HG02885 (cell line): ENCODE results near the gene KLHDC7A.

Experiments
- ATAC-seq: cut with Tn5 transposase; IDR thresholded peaks from one replicate; pipeline ENCODE4 v1.9.1; 2021; ENCODE audit warnings: mild to moderate bottlenecking; ENCODE audit not compliant: unreplicated experiment, poor library complexity

KLHDC7A gene

DNA sequence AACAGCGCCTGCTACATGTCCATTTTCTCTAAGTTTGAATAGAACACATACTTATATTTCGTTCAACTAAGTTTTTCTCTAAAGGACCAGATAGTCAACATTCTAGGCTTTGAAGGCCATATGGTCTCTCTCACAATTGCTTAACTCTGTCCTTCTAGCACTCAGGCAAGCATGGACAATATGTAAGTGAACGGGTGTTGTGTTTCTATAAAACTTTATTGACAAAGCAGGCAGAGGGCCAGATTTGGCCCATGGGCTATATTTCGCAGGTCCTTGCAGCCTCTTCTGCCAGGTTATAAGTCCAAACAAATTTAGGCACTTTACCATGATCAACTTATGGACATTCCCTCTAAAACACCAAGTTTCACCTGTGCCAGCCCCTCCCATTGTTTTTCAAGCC, 21.1 kb downstream of the KLHDC7A start:
- ATAC-seq: no peak

DNA sequence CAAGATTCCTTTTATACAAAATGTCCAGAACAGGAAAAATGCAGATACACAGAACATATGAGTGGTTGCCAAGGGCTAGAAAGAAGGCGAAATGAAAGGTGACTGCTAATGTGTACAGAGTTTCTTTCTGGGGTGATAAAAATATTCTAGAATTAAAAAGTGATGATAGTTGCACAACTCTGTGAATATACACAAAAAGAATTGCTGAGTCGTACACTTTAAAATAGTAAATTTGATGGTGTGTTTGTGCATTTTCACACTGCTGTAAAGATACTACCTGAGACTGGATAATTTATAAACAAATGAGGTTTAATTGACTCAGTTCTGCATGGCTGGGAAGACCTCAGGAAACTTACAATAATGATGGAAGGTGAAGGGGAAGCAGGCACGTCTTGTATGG, 23.9 kb downstream of the KLHDC7A start:
- no peak for ATAC-seq

DNA sequence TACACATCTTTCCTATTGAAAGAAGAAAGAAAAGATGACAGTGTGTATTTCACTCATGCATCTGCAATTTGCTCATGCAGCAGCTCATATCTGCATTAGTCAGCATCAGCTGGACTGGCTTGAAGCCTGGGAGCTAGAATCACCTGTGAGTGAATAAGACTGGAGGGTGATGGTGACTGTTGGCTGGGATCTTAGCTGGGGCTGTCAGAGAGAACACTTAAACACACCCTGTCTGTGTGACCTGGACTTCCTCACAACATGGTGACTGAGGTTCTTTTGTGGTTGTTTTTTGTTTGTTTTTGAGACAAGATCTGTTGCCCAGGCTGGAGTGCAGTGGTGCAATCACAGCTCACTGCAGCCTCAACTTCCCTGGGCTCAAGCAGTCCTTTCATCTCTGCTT, 24.9 kb downstream of the KLHDC7A start:
- no peak for ATAC-seq

DNA sequence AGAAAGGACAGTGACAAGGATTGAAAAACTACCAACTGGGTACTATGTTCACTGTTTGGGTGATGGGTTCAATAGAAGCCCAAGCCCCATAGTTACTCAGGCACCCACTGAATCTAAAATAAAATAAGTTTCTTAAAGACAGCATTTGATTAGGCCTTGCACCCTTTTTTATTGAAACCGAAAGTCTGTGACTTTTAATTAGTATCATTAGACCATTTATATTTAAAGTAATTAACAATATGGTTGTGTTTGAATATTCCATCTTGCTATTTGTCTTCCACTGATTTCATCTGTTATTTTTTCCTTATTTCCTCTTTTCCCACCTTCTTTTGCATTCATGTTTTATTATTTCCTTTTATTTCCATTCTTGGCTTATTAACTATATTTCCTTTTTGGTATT, 27.4 kb downstream of the KLHDC7A start:
- no peak for ATAC-seq

DNA sequence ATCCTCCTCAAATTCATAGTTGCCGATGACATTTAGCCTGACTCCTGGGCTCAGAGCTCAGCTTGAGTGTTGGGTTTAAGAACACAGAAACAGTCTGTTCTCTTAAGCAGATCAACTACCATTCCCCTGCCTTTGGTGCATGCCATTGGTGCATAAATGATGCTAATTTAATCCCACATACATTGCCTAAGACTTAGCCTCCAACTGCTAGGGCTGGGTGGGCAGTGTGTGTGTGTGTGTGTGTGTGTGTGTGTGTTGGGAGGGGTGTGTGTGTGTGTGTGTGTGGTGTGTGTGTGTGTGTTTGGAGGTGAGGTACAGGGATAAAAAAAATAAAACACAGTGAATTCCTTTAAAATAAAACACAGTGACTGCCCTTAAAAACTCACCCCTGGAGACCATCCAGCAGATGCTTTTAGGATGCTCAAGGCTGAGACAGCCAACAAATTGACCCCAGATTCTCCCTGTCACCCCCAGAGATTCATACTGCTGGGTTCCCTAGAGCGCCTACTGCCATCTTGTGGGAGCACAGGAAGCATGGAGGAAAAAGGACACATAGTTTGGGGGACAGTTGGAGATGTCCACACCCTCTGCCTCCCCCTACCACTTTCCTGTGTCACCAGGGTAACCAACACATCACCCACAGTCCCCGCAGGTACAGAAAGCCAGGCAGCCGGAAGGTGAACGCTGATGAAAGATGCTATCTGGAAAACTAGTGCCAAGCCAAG, 30.6 kb downstream of the KLHDC7A start:
- no peak for ATAC-seq

DNA sequence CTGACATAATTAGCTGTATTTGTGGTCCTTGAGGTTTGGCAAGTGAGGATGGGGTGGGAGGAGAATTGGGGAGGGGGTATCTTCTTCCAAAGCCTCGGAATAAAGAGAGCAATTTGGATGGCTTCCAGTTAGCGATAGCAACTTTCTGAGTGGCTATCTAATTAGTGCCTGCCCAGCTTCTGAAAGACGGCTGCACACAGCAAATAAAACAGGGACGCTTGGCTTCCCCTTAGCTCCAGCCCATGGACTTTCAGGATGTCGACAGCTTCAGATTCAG, 31.1 kb downstream of the KLHDC7A start:
- no peak for ATAC-seq

DNA sequence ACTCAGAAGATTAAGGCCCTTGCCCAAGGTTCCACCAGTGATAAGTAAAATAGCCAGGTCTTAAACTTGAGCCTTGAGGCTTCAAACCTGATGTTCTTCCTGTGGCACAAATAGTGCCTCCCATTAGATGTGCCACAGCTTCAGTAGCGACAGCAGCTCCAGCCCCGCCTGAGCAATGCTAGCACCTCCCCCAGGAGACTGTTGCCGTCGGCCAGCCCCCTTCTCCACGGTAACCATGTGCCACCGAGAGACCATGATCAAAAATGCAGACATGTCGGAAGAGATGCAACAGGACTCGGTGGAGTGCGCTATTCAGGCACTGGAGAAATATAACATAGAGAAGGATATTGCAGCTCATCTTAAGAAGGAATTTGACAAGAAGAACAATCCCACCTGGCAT, 32.2 kb downstream of the KLHDC7A start:
- ATAC-seq: no peak

DNA sequence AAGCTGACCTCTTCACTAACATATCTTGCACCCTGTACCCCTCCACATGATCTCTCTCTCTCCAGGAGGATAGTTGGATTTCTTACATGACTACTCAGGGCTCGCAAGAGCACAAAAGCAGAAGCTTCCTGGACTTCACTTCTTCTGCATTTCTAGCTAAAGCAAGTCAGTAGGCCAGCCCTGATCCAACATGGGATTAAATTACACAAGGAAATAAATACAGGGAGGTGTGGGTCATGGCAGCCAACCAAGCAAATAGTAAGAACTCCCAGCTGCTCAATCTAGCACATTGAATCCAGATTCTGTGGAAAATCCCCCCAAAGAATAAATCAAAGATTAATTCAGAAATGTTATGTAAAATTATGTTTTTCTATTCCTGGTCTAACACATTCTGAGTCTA, 33.3 kb downstream of the KLHDC7A start:
- ATAC-seq: no peak

DNA sequence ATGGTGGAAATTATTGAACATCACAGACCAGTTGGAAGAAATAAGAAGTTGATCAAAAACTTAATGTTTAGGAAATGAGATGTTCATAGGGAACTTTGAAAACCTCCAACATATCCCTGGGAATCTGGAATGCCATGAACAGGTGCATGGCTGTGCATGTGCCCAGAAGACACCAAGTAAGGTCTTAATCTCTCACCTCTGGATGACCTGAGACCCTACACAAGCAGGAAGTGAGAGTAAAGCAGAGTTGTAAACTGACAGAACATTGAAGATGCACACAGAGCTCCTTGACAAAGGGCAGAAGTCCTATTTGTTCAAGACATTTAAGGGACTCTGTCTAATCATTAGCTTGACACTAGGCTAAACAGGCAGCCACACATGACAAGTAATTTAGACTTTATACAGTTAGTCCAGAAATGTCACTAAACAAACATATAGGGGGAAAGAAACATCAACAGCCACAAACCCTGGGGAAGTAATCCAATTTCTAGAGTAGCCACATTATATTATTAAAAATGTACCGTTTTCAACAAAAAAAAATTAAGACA, 34.5 kb downstream of the KLHDC7A start:
- ATAC-seq: no peak

DNA sequence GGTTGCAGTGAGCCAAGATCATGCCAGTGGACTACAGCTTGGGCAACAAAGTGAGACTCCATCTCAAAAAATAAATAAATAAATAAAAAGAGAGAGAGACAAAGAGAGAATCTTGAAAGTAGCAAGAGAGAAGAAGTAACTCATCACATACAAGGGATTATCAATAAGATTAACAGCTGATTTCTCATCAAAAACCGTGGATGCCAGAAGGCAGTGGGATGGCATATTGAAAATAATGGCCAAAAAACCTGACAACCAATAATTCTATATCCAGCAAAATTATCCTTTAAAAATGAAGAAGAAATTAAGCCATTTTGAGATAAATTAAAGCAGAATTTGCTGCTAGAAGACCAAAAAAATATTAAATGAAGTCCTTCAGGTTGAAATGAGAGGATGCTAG, 35.7 kb downstream of the KLHDC7A start:
- no peak for ATAC-seq

DNA sequence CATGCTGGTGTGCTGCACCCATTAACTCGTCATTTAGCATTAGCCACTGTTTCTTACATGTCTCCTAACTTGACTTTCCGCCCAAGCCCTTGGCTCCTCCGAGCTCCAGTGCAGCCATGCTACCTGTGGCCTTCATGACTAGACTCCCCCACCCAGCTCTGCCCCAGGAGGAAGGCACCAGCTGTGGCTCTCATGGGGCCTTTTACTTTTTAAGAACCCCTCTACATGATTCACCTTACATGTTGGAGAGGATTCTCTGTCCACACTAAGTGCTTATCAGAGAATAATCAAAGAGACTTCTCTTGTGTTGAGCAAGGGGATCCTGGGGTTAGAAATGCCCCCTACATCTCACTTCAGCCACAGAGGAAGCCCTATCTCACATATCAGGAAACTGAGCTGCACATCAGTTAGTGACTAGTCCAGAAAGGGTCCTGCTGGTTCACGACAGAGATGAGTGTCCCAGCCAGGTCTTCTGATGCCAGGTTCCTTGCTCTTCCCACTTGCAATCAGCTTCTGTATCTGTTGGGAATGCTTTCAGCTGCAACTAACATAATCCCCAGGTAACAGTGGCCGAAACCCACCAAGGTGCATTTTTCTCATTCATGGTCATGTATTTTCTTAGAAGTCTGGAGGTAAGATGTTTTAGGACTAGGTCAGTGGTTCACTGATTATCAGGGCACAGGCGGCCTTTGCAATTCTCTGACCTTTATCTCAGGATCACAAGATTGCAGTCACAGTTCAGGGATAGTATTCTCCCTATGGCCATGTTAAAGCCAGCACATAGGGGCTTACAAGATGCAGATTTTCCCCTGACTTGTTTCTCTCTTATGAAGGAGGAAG, 45.9 kb downstream of the KLHDC7A start:
- no peak for ATAC-seq

DNA sequence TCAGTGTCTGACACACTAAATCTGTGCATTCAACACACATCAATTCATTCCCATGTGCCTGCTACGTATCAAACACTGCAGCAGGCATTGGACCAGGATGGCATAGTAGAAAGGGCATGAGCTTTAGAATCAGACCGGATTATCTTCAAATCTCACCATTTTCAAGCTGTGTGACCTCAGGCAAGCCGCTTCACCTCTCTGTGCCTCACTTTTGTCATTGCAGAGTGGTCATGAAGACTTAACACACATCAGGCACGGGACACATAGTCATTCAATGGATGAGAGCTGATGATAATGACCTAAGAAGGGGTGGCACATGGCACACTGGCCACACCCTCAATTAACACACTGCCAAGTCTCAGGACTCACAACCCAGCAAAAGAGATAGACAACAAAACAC, 46.8 kb downstream of the KLHDC7A start:
- ATAC-seq: no peak

DNA sequence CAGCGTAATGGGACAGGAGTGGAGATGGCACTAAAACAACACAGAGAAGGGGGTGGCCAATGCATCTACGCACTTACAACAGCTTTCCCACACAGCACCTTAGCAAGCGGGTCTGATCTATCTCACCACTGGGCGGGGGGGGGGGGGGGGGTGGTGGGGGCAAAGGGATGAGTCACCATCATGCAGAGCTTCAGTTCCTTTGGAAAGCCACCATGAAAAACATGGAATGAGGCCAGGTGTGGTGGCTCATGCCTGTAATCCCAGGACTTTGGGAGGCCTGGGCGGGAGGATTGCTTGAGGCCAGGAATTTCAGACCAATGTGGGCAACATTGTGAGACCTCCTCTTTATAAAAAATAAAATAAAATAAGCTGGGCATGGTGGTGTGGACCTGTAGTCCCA, 47.2 kb downstream of the KLHDC7A start:
- ATAC-seq: no peak

DNA sequence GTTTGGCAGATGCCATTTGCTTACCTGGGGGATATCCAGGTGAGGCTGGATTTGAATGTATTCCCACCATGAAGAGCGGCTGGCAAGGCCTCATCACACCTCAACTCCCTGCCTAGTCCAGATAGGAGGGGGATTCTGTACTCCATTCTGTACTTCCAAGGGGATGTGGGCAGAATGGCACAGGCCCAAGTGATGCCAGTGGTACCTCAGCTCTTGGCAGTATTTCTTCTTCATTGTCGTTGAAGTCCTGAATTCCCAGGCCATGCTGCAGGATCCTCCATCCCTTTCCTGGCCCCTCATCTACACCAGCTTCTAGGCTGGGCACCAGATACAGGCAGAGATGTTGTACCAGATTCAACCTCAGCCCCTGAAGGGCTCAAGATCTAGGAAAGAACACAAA, 47.9 kb downstream of the KLHDC7A start:
- no peak for ATAC-seq

DNA sequence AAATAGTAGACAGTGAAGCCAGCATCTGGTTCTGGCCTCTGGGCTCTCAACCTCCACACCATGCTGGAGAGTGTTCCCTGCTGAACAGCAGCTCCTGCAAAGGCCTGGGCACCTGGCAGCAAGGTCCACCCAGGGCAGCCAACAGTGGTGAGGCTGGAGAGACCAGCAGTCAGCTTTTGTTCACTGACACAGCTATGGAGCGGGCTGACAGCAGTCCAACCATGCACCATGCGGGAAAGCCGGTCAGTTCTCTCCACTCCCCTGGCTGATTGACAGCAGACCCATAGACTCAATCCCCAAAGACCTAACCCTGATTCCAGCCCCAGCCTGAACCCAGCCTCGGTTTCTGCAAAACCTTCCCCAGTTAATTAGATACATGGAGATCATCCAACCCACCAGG, 49.0 kb downstream of the KLHDC7A start:
- no peak for ATAC-seq

DNA sequence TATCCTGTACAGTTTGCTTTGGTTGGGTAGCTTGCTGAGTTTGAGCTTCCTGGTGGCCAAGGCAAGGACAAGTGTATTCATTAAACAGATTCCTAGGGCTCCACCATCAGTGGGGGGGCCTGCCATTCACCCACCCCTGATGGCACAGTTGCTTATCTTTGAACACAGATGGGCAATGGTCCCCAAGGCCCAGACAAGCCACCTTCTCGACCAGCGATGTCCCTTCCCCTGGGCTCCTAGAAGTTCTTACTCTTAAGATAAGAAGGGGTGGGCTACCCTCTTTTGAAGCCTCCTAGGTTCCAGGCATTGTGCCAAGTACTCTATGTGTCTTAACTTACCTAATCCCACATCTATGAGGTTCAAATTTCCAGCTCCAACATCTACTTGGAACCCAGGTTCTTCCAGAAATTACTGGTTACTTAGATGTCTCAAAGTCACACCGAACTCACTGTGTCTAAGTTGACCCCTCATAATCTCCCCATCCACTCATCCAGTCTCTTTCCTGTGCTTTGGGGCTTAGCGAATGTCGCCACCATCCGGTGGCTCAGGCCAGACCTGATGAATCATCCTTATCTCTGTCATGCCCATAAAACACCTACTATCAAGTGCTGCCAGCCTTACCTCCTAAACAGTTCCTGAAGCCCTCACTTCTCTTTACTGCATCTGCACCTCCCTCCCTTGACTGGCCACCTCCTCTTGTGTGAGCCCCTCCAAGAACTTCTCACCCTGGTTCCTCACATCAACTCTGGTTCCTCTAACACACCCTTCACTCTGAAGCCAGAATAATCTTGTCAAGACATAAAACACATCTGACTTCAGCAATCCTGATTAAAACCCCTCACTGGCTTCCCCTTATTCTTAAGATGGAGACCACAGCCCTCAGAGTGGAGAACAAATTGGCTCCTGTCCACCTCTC, 50.1 kb downstream of the KLHDC7A start:
- ATAC-seq: no peak

DNA sequence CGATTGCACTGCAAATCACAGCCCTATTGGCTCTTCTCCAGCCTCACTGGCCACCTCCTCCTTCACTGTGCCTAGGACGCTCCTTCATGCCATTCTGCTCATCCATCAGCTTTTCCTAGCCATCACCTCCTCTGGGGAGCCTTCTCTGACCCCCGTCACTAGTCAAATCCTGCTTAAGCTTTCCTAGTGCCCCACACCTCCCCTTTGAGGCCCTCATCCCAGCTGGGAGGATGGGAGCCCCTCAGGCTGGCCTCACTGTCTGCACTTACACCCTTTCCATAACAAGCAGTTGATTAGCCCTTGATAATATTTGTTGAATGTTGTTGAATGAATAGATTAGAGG, 50.7 kb downstream of the KLHDC7A start:
- ATAC-seq: no peak

DNA sequence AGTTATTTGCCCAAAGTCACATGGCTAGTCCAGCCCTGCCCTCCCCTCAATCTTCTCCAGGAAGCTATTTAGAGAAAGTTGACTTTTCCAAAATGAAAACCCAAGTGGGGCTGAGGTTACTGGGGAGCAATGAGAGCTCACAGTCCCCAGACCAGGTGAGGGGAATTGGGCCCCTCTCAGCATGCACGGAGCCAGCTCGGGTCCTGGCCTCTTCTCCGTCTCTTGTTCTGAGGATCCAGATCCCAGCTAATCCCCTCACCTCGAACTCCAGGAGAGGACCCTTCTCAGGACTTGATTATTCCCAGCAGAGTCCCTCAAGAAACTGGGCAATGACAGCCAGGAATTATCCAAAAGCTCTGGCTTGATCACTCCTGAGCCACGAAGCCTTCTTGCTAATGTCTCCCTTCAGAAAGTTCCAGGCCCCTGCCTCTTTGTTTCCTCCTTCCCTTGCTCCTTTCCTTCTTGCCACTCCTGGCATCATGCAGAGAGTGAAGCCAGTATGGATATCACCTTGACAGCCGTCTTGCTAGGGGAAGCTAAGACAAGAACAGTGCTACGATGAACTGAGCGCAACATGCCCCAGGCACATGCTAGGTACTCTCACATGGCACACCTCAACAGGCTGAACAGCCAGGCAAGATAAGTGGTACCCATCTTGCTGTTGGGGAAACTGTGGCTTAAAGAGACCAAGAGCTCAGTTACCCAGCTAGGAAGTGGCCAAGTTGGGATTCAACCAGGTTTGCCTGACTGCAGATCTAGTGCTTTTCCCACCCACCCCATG, 51.9 kb downstream of the KLHDC7A start:
- no peak for ATAC-seq

DNA sequence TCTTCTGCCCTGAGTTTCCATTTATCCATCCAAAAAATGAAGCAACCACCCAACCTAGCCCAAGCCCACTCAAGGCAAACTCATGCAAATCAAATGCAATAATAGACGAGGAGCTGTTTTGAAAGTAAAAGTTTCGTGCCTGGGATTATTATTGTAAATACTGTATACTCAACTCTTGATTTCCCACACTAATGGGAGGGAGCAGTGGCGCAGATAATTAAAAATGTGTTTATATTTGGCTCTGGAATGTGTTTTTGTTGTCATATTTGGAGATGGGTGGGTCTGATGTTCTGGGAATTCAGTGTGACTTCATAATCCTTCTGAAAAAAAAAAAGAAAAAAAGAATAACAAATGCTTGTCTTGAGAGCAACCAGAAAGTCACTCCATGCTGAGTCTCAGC, 52.5 kb downstream of the KLHDC7A start:
- ATAC-seq: no peak

DNA sequence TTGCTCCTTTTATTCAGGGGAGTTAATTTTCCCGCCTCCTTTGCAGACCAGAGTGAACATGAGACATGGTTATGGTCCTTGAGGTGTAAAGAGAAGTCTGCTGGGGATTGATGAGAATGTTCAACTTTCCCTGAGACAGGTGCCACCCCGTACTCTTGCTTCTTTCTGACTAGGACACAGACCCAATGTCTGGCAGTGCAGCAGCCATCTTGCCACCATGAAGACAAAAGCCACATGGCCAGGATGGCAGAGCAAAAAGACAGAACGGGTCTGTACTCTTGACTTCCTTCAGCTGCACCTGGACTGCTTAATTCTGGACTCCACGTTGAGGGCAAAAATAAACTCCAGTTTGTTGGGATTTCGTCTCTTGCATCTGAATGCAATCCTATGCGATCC, 54.1 kb downstream of the KLHDC7A start:
- no peak for ATAC-seq
